SHP77 (cell line): Measurements from ENCODE around the gene KLF14.
A peak's percentile ranks its signal among the peaks of the same experiment; 100 is the strongest.
"Not testable (repeated sequence)": the region's sequence is repeated elsewhere in the genome, so short reads cannot be mapped to it uniquely, and the experiment has no call there.

Source experiments
- DNase-seq, 2 experiments: peaks; one replicate each; lab custom pipeline; 2025; lab: John Stamatoyannopoulos, UW

Gene KLF14

GRCh38 chr7:130712416-130712815, 21.6 kb downstream of the KLF14 start:
- DNase-seq, result no peak

- DNase-seq, result no peak
Measured at GRCh38 chr7:130708766-130709165, 25.2 kb downstream of the KLF14 start.

- no peak for DNase-seq
Measured at GRCh38 chr7:130708001-130708400, 26.0 kb downstream of the KLF14 start.

- no peak for DNase-seq
Measured at GRCh38 chr7:130703851-130704250, 30.2 kb downstream of the KLF14 start.

- no peak for DNase-seq
Measured at GRCh38 chr7:130701650-130702049, 32.4 kb downstream of the KLF14 start.

GRCh38 chr7:130700760-130701159, 33.2 kb downstream of the KLF14 start:
- no peak for DNase-seq

GRCh38 chr7:130699686-130700085, 34.3 kb downstream of the KLF14 start:
- DNase-seq, result no peak

- no peak for DNase-seq
Measured at GRCh38 chr7:130697820-130698219, 36.2 kb downstream of the KLF14 start.

GRCh38 chr7:130695840-130696239, 38.2 kb downstream of the KLF14 start:
- DNase-seq, result peak in 1 of 2 experiments; percentile 5

GRCh38 chr7:130692396-130692795, 41.6 kb downstream of the KLF14 start:
- DNase-seq, result not testable (repeated sequence)

GRCh38 chr7:130689683-130690082, 44.3 kb downstream of the KLF14 start:
- DNase-seq, result no peak

GRCh38 chr7:130683026-130683425, 51.0 kb downstream of the KLF14 start:
- DNase-seq, result no peak
